HG03354 (cell line): Measurements from ENCODE around the gene ADAM19.

ENCODE experiments used
- ATAC-seq: cut with Tn5 transposase; IDR thresholded peaks from one replicate; pipeline ENCODE4 v1.9.1; 2021; ENCODE audit warnings: mild to moderate bottlenecking; ENCODE audit not compliant: unreplicated experiment, poor library complexity, severe bottlenecking

ADAM19 gene

DNA sequence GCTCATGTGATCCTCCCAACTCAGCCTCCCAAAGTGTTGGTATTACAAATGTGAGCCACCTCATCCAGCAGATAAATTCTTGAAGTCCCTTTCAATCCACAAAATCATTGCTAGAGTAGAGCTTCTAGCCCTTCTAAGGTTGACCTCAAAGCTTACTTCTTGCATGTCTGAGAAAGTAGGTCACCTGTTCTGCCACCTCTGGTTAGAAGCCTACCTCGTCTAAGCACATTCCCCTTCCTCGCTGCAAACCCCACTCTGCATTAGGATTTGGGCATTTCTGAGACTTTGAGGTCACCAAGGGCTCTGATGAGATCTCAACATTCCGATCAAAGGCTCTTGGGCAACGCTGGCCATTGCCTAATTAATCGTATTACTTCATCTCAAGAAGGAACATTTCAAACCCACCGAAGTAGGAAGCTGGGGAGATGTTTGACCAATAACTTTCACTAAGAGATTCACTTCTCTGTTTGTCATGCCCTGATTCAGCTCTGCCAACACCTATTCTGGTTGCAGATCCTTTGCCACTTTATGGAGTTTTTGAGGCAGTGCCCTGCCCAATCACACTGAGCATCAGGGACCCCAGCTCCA is 8.6 kb downstream of the ADAM19 start:
- no peak for ATAC-seq

DNA sequence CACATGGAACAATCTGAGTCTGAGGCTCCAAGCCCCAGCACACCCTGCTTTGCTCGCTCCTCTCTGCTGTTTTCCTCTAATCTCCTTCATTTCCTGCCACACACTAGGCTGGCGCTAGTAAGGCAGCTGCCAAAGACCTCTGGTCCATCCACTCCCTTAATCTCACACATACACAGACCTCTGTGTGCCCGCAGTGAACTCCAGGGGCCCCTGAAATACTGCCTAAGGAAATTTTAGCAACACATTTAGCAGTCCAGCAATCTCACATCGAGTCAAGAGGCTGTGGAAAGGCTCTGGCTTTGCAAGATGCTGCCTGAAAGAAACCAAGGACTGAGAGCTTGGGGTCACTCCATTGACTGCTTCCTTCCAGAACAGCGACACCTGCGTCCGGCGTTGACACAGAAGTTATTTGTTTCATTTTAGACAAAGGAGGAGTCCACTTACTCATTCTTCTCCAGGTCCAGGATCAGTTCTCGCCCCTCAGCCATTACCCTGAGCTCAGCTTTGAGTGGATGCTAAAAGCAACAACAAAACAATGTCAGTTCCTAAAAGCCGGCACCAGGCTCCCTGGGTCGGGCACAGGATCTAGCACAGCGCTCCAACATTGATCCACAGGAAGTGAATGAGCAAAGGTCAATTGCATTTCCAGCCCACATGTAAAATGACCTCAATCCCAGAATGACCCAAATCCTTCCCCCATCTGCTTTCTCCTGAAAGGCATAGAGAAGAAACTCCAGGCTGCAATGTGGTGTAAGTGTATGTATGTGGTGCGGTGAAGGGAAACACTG is 11.5 kb downstream of the ADAM19 start:
- ATAC-seq: no peak

DNA sequence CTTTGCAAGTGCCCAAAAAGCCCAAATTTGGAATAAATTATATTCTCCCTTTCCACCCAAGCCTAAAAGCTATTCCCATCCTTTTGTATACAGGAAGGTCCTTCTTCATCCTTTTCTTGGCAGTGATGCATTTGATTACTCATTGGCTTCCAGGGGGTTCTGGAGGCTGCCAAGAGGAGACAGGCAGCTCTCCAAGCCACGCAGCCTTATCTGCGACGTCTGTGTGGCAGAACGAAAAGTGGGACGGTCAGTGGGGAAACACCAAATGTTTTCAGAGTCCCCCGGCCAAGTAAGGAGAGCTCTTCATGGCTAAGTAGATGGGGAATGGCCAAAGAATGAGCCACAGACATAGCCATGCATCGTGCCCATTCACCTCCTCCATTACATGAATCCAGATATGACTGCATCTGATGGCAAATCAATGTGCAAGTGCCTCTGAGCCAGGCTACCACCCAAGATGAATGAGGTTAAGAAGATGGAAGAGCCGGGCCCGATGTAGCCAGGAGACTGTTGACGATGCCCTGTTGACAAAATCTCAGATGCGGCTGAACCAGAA is 12.1 kb downstream of the ADAM19 start:
- no peak for ATAC-seq

DNA sequence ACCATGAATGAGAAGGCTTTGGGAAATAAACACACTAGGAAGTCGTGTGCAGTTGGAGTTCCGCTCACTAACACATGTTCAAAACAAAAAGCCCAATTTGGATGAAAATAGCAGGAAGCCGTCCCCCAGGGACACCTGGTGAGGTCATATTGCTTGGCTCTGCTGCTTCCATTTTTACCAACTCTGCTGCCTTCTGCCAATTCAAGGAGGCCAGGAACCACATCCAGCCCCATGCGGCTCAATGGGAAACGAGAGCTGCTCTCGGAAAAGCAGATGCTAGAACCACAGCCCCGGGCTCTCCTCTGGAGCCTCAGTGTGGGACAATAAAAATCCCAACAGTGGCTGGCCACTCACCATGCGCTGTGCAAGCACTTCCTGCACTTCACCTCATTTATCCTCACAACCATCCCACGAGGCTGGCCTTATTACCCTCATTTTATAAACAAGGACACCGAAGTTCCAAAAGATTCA is 13.4 kb downstream of the ADAM19 start:
- ATAC-seq: no peak

DNA sequence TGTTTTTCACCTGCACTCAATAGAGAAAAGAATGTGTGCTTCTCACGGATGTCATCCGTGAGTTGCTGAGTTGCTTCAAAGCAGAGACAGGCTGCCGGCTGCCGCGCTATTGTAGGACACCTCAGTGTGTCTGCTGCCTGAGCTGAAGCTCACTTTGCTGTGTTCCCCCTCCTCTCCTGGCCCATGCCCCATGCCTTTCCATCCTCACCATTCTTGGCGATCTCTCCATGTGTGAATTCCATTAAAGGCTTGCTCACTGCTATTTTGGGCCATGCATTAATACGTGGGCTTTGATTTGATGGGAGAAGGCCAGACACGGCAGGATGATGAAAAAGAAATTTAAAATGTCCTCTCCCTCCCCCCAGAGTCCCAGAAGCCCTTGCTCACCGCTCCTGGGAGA is 14.5 kb downstream of the ADAM19 start:
- no peak for ATAC-seq

DNA sequence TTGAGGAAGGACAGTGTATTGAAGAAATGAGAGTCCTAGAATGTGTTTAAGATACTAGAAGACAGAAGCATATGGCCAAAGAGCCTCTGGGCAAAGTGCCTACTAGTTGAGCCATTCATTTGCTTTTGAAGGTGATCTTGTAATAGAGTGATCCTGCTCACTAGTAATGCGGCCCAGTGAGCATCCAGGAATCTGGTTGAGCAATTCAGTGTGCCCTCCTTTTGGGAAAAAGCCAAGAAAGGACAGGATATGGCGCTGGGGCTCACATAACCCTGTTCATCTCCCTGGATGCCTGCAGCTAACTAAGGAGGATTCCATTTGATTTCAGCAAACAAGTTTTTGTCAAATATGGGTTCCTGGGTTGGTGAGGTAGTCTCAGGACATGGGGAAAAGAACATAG is 16.3 kb downstream of the ADAM19 start:
- no peak for ATAC-seq

DNA sequence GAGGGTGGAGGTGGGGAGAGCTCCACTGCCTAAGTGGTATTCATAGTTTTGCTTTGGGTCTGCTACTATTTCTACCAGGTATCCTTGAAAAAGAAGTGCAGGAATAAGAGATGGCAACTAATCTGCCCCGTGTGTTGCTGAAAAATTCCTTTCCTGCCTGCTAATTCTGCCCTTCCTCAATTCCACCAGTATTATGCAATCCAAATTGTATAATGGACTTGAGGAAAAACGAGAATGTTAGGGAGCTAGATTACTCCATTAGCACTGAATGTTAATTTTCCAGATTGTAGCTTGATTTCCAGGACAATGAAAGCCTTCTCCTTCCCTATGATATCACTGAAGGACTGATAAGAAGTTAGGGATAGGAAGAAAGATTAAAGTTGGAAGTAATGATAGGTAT is 16.9 kb downstream of the ADAM19 start:
- ATAC-seq: no peak

DNA sequence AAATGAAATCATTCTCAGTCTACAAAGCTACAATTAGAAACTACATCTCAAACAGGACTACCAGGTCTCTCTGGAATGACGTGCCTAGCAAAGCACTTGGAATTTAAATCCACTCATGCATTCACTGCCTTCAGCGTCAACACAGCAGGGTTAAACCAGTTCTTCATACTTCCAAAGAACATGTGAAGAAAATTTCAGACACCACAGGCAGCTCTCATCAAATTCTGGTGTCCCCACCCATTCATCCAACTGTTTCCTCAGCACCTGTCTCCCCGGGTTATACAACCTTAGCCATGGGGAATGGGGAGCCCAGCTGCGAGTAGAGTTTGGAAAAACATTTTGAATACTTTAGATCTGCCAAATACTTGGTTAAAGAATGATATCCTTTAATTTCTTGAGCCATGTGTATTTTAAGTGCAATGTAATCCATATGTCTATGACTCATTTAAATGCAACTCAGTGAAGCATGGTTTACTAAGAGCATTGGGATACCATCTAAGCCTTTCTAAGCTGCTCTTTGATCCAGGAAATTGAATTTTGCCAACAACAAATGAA is 17.5 kb downstream of the ADAM19 start:
- no peak for ATAC-seq

DNA sequence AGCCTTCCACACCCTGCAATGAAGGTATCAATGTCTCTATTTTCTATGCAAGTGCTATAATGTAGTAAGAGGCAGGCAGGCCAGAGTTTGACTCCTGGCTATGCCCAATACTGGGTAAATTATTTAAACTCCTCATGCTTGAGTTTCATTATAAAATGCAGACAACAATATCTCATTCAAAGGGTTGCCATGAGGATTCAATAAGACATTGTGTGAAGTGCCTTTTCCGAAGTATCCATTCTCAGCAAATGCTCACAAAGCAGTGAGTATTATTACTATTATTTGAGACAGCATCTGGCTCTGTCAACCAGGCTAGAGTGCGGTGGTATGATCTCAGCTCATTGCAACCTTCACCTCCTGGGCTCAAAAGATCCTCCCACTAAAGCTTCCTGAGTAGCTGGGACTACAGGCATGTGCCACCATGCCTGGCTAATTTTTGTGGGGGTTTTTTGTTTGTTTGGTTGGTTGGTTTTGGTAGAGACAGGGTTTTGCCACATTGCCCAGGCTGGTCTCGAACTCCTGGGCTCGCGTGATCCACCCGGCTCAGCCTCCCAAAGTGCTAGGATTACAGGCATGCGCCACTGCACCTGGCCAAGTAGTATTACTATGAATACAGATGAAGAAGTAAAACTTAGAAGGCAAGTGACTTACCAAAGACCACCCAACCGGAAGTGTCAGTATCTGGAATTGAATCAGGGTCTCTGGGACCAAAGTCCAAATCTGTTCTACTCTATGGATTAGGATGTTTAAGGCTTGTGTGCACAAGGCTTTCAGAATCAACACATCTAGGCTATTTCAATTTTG is 18.8 kb downstream of the ADAM19 start:
- ATAC-seq: no peak

DNA sequence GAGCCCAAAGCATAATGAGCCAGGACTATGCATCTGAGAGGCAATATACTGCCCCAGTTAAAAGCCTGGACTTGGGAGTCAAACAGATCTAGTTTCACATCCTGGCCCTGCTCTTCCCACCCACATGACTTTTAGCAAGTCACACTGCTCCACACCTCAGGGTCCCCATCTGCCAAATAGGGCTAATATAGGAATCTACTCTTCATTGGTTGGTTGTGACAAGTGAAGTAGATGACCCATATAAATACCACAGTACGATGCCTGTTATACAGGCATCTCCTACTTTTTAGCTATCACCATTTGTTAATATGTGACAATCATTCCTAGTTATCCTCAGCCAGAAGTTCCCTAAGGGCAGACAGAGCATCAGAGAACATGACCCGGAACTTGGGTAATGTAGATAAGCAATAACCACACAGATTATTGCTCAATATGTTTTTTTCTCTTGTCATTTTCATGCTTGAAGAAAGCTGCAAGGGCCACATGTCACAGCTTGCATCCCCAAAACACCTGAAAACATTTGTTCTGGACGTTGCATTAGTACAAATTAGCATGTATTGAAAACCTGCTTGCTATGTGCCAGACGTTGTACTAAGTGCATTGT is 20.4 kb downstream of the ADAM19 start:
- ATAC-seq: no peak

DNA sequence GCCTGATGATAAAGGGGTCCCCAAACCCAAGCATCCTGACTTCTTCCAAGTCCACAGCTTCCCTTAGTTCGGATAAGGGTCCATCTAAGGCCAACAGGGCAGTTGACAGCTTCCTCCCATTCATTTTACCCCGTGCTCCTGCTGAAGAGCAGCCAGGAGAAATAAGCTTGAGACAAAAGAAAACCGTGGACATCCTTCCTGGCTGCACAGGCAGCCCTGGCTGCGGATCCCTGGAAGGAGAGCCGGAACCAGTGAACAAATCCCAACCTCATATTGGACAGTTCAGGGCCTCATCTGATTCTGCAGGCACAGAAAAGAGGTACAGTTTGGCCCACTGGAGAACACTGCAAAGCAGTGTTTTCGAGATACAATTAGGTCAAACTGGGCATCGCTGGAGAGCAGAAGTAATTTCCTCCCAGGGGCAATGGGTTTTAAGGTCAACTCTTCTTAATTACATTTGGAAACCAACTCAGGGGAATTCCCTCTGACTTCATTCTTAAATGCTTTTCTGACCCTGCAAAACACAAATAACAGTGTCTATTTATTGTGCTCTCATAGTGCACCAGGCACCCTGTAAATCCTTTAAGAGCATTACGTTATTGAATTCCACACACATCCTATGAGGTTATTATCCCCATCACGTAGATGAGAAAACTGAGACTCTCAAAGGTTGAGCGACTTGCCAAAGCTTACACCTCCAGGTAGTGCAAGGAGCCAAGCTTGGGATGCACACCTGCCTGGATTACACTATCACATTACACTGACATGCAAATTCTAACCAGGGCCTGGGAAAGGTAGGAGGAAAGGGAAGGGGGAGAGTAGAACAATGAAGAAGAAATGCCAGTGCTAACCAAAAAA is 21.2 kb downstream of the ADAM19 start:
- ATAC-seq: no peak

DNA sequence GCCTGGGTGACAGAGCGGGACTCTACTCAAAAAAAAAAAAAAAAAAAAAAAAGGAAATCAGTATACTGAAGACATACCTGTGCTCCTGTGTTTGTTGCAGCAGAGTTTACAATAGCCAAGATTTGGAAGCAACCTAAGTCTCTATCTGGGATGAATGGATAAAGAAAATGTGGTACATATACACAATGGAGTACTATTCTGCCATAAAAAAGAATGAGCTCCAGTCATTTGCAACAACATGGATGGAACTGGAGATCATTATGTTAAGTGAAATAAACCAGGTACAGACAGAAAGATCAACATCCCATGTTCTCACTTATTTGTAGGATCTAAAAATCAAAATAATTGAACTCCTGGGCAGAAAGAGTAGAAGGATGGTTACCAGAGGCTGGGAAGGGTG is 22.9 kb downstream of the ADAM19 start:
- ATAC-seq: no peak

DNA sequence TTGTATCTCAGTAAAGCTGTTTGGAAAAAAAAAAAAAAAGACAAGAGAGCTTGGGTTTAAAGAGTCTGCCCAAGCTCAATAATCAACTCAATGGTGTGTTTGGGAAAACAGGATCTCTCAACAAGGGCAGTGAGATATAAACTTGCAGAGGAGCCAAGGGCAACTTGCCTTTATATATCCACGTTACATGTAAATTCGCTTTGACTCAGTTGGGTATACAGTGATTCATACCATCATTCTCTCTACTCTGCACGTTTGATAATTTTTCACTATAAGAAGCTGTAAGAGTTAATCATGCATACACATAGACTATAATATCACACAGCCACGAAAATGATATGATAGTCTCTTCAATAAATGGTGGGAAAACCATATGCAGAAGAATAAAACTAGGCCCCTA is 24.9 kb downstream of the ADAM19 start:
- ATAC-seq: no peak

DNA sequence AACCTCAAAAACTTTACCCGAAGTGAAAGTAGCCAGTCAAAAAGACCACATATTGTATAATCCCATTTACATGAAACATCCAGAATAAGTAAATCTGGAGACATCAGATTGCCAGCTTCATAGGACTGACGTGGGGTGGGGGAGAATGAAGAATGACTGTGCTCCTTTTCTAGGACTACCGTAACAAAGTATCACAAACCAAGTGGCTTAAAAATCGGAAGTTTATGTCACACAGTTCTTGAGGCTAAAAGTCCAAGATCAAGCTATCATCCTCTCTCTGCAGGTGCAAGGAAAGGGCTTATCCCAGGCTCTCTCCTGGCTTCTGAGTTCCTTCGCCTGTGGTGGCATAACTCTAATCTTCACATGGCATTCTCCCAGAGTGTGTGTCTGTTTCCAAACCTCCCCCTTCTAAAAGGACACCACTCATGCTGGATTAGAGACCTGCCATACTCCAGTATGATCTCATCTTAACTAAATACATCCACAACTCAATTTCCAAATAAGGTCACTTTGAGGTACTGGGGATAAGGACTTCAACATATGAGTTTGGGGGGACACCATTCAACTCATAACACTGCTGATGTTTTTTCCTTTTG is 25.5 kb downstream of the ADAM19 start:
- ATAC-seq: no peak

DNA sequence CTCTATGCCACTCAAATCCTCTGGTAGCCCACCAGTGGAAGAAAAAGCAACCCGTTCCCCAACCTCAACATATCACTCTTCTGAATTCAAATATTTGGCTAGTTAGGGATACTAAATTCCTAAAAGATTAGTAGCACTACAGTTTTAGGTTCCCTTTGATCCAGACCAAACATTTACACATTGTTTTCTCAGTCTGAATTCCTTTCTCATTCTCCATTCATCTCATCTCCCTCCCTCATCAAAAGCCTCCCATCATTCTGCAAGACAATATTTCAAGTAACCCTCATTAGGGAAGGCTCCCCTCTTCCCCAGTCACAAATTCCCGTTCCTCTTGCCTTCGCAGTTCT is 26.3 kb downstream of the ADAM19 start:
- no peak for ATAC-seq

DNA sequence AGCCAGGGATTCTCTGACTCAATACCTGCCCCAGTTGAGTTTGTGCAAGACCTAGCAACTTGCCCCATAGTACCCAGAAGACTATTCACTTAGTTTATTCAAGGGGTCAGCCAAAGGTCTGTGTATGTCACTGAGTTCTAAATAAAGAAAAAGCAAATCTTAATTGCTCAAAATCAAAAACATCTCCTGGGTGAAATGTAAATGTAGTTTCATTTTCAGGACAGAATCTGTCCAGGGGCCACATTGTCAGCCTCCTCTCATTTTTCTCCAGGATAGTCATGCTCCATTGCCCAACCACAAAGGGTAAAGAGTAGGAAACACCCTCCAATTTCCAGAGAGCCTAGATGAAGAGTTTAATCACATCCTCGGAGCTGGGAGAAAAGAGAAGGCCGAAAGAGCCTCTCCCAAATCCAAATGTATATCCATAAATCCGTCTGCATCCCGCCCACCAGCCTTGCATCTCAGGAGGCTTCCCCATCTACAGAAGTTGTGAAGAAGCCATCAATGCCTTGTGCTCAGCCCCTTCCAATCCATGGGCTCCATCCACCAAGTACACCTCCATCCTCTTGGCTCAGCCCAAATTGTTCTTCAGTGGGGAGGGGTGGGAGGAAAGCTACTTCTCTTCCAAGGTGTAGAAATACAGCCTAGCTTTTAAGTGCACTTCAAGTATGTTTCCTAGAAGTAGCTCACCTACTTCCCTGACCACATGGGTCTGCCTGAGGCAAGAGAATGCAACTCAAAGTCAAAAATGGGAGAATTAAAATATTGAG is 26.9 kb downstream of the ADAM19 start:
- ATAC-seq: no peak

DNA sequence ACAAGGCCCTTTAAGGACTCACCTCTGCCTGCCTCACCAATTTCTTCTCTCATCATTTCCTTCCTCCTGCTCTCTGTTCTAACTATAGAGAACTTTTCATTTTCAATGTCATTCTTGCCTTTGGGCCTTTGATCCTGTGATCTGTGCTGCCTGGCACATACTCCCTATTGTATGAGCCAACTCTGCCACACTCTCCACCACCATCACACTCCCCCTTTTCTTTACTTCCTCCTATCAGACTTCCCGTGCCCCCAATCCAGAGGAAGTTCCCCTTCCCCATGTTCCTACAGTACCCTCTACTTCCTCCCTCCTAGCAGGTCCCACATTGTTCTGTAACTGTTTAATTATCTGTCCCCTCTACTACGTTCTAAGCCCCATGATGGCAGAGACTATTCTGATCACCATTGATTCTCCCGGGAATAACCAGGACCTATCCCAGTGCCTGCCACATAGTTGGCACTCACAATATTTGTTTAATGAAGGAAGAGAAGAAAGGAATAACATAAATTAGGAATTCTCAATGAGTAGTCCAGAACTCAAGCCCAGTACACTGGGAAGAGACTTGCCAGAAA is 27.5 kb downstream of the ADAM19 start:
- ATAC-seq: no peak
